Neural cell (in vitro differentiated cells): ENCODE results near the gene DLG2.

Source experiments
- EP300 ChIP-seq: fragments of 450-650 bp; conservative IDR thresholded peaks from 2 replicates; pipeline ENCODE4 v1.6.1; 2014; ENCODE audit warnings: antibody characterized with exemption, mild to moderate bottlenecking, moderate library complexity; ENCODE audit not compliant: poor library complexity, severe bottlenecking
- EZH2 ChIP-seq: fragments of 200-600, 300-800 bp; shearing (Covaris generic), sonication (generic); IDR thresholded peaks from 2 replicates; pipeline ENCODE4 v1.6.1; 2014; ENCODE audit warnings: antibody characterized with exemption, low read length, borderline replicate concordance, mild to moderate bottlenecking; ENCODE audit not compliant: insufficient read depth, poor library complexity, severe bottlenecking
- MXI1 ChIP-seq: fragments of 450-650 bp; conservative IDR thresholded peaks from 2 replicates; pipeline ENCODE4 v1.6.1; 2014; ENCODE audit warnings: antibody characterized with exemption, mild to moderate bottlenecking; ENCODE audit not compliant: poor library complexity, severe bottlenecking
- POLR2AphosphoS5 ChIP-seq: IDR thresholded peaks from 2 replicates; pipeline ENCODE4 v1.6.1; 2012
- RAD21 ChIP-seq: fragments of 450-650 bp; conservative IDR thresholded peaks from 2 replicates; pipeline ENCODE4 v1.6.1; 2014; ENCODE audit warnings: antibody characterized with exemption, mild to moderate bottlenecking, moderate library complexity
- SMC3 ChIP-seq: fragments of 450-650 bp; conservative IDR thresholded peaks from 2 replicates; pipeline ENCODE4 v1.6.1; 2014; ENCODE audit warnings: antibody characterized with exemption, mild to moderate bottlenecking, moderate library complexity; ENCODE audit not compliant: poor library complexity
- TAF1 ChIP-seq: IDR thresholded peaks from 2 replicates; pipeline ENCODE4 v1.6.1; 2012; ENCODE audit warnings: low read depth
- TF ChIP-seq, protein P1 (sequence below): fragments of 450-650 bp; IDR thresholded peaks from 2 replicates; pipeline ENCODE4 v1.5.1; 2014; ENCODE audit warnings: antibody characterized with exemption, mild to moderate bottlenecking, moderate library complexity; ENCODE audit not compliant: poor library complexity, severe bottlenecking

DNA sequence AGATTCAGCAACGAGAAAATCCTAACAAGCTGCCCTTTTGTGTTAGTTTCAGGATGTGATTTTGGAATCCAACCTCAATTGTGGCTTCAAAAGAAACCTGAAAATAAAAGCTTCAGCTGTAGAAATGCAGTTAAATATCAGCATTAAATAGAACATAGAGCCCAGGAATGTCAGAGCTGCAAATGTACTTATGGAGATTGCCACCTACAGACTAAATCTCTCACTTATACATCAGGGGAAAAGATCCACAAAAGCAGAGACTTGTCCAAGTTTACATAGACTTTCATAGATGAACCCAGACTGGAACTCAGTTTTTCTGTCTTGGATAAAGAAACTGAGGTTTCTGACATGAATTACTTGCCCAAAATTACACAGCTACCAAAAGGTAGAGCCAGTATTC is 446.6 kb downstream of the DLG2 start:
- no peak for TF ChIP-seq SMC3
- TF ChIP-seq, protein P1, sequence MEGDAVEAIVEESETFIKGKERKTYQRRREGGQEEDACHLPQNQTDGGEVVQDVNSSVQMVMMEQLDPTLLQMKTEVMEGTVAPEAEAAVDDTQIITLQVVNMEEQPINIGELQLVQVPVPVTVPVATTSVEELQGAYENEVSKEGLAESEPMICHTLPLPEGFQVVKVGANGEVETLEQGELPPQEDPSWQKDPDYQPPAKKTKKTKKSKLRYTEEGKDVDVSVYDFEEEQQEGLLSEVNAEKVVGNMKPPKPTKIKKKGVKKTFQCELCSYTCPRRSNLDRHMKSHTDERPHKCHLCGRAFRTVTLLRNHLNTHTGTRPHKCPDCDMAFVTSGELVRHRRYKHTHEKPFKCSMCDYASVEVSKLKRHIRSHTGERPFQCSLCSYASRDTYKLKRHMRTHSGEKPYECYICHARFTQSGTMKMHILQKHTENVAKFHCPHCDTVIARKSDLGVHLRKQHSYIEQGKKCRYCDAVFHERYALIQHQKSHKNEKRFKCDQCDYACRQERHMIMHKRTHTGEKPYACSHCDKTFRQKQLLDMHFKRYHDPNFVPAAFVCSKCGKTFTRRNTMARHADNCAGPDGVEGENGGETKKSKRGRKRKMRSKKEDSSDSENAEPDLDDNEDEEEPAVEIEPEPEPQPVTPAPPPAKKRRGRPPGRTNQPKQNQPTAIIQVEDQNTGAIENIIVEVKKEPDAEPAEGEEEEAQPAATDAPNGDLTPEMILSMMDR: no peak
- TF ChIP-seq EZH2: no peak
- TF ChIP-seq MXI1: no peak
- no peak for TF ChIP-seq TAF1
- TF ChIP-seq EP300: no peak
- no peak for TF ChIP-seq RAD21
- no peak for TF ChIP-seq POLR2AphosphoS5
